HG03108 (cell line): ENCODE results near the gene CST6.
"Not testable (repeated sequence)": the region's sequence is repeated elsewhere in the genome, so short reads cannot be mapped to it uniquely, and the experiment has no call there.

ENCODE experiments used
- ATAC-seq: cut with Tn5 transposase; IDR thresholded peaks from one replicate; pipeline ENCODE4 v1.9.1; 2021; ENCODE audit warnings: moderate library complexity; ENCODE audit not compliant: unreplicated experiment

CST6 gene

DNA sequence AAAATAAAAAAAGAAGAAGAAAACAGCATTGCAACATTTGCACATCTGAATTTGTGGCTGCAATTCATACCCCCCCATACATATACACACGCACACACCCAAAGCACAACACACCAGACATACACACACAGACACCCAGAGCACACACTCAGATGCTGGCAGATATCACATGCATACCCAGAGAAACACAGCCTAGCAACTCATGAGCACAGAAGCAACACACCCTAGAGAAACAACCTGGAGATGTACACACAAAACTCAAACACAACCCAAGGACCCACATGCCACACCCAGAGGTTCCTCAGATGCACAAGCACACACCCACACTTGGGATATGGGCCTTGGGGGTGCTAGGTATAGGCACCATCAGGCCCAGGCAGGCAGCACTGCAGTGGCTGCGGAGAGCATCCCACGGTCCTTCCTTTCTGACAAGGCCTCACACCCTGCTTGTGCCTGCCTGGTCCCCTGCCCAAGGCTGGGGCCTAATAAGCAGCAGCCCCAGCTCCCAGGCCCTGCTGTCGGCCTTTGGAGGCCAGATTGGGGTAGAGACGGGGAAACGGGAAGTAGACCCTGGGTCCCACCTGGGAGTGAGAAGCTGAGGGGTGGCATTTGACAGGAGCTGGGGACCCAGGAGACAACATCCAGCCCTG, 3.1 kb downstream of the CST6 start:
- no peak for ATAC-seq

DNA sequence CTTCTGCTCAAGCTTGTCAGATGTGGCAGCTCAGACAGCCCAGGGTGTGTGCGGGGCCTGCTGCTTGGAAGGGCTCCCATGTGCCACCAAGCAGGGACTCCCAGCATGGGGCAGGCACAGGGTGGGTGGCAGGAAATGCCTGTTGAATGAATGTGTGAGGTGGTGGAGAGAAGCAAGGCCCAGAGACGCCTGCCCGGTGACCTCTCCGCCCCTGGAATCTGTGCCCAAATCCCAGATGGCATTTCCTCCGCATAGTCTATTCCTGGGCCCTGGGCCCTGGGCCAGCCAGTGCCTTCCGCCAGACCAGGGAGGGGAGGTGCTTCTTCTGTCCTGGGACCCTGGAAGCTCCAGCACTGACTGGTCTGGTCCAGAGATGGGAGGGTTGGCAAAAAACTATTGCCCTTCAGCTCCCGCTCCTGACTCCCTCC, 3.7 kb downstream of the CST6 start:
- no peak for ATAC-seq

DNA sequence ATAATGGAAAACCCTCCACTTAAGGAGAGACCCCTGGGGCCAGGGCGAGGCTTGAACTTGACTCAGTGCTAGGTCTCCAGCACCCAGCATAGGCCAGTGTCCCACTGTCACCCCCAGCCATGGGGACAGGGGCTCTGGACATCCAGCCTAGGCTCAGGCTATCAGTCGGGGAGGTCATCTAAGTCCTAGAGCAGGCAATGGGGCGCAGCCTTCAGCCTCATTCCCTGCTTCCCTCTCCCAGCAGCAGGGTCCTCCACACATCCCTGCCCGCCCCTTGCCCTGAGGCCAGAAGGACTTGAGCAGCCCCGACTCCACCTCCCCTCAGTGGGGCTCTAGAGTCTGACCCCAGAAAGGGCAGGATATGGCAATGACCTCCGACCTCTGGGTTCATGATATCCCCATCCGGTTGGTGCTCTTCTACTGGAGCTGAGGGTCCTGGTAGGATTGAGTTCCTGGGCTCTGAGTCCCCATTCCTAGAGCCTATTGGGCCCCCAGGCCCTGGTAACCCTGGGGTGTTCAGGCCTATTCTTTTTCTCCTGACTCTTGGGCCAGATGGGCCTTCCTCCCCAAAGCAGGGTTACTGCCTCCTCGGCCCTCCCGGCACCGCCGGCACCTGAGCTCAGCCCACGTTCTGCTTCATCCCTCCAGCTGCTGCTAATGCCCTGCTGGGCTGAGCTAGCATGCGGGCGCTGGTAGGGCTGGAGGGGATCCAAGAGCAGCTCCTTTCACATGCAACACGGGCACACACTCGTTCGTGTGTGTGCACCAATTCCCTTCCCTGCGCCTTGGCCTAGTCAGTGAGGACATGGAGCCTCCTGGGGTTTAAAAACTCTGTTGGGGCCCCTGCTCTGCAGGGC, 4.4 kb downstream of the CST6 start:
- no peak for ATAC-seq

DNA sequence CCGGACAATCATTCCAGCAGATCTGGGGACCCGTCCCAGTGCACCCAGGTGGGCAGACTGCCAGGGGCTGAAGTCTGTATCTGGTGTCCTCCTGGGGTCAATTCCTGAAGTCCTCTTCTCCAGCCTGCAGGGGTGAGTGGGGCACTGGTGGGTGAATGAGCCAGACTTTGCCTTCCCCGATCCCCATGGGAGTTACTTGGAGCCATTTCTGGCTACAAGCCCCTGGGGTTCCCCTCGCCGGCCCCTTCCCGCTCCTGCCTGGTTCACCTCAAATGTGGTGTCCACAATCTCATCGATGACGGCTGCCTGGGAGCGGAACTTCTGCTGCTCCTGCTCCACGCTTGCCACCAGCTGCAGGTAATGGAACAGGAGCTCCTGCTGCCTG, 5.0 kb downstream of the CST6 start:
- ATAC-seq: no peak

DNA sequence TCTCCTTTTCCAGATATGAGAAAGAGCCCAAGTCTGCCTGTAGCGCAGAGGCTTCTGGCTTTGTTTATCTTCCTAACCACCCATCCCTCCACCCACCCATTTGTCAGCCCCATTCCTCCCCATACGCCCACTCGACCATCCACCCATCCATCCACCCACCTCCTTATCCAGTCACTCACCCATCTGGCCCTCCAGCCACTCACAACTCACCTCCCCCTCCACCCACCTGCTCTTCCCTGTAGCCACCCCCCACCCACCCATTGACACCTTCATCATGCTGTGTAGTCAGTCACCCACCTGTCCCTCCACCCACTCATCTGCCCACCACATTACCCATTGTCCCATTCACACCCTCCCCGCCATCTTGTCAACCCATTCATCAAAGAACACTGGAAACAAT, 5.5 kb downstream of the CST6 start:
- no peak for ATAC-seq

DNA sequence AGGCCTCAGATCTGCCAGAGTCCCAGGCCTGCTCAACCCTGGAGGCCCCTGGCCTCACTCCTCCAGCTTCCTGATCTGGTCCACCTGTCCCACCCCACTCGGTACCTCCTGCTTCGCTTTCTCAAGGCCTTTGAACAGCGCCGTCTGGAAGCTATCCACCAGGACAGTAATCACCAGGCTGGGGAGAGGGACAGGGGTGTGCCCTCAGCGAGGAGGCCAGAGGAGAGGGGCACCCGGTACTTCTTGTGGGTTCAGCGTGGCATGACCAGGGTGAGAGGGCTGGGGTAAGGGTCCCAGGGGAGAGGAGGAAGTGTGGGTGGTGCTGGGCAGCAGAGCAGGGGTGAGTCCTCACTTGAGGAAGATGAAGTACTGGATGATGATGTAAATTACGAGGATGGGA, 8.4 kb downstream of the CST6 start:
- no peak for ATAC-seq

DNA sequence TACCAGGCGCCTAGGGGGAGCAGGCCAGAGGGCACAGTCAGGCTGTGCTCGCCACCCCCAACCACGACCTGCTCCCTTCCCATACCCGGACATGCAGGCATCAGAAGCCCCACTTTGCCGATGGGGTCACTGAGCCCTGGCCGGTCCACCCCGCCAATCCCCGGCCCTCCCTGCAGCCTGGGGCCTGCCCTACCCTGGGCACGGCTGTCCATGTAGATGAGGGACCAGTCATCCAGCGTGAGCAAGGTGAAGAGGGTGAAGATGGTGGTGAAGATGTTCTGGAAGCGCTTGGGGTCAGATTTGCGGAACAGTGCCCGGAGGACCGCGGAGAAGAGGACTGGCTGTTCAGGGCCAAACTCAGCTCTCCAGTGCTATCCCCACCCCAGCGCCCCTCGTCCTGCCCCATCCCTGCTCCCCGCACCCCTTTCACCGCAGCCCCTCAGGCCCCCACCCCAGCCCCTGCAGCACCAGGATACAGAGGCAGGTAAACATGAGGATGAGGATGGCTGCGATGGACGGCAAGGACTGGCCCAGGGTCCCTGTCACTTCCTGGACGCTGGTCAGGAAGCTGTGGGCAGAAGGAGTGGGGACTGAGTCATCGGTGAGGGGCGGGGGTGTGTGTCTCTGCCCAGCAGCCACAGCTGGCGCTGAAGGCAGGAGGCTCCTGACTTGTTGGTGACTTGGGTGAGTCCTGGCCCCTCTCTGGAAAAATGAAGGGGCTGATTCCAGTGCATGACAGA, 9.0 kb downstream of the CST6 start:
- no peak for ATAC-seq

DNA sequence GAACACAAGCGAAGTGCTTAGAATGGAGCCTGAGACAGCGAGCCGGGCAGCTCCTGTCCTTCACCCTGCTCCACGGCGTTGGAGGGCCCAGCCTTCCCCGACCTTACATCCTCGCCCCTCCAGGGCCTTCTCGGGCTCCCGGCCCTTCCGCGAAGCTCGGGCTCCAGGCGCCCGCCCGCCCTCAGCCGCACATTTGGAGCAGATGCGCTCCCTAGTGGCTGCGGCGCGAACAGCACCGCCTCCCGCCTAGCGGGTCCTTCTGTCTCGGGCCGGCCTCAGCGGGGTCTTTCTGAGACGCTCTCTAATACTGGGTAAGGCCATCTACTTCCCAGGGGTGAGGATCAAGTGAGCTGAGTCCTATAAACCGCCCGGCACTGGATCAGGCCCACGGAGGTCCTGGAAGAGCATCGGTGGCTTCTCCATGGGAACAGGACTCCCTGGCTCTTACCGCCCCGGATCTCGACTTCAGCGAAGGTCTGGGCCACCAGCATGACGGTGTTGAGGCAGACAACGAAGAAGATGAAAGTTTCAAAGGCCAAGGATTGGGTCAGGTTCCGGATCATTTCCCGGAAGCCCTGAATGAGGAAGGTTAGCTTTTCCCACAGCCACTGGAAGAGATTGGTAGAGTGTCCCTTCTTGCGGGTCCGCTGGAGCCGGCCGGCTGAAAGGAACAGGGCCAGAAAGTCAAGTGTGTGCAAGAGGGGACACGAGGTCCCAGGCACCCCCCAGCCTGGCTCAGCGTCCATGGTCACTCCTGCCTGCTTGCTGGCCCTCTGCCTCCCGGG, 10.8 kb downstream of the CST6 start:
- no peak for ATAC-seq

DNA sequence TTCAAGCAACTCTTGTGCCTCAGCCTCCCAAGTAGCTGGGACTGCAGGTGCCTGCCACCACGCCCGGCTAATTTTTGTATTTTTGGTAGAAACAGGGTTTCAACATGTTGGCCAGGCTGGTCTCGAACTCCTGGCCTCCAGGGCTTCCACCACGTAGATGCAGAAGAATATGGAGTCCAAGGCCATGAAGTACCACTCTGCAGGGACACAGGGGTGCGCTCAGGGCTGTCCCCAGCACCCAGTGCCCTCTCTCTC, 11.3 kb downstream of the CST6 start:
- not testable (repeated sequence) for ATAC-seq

DNA sequence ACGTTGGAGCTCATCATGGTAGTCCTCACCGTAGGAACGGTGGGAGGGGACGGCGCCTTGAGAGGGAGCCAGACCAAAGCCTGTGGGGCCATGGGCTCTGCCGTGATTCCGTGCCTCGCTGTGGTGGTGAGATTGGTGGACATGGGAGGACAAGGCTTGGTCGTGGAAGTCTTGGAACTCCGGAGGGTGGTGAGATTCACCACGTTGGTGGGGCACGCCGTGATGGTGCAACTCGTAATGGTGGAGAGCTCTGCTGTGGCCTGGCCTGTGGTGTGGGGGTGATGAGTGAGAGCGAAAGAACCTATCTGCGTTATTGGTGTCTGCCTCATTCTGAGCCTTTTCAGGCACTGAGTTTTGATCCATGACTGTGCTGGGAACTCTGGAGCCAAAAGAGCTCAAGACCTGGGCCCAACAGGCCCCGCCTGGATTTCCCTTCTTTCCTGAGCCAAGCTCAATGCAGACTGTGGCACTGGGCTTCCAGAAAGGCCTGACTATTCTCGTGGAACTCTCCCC, 14.3 kb downstream of the CST6 start, which contains the start of gene CATSPER1:
TSS of gene CATSPER1 (minus strand) at position 463 of the 513 bp plus-strand sequence. CDS start at position 363, 100 bp downstream.
- ATAC-seq: no peak

DNA sequence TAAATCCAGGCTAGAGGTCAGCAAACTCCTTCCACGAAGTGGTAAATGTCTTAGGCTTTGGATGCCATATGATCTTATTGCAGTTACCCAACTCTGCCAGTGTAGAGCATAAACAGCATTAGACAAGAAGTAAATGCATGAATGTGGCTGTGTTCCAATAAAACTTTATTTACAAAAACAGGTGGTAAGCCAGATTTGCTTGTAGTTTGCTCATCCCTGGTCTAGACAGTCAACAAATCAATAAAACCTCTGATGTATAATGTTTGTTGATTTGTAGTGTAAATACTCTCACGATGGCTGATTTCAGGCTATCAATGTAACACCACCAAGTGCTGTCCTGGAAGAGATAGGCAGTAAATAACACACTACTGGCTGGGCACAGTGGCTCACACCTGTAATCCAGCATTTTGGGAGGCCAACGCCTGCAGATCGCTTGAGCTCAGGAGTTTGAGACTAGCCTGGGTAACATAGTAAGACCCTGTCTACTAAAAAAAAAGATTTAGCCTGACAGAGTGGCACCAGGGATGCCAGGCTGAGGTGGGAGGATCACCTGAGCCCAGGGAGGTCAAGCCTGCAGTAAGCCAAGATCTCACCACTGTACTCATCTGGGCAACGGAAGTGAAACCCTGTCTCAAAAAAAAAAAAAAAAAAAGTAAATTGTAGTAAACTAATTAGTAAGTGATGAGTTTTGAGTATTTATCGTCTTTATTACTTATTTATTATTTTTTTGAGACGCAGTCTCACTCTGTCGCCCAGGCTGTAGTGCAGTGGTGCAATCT, 21.3 kb downstream of the CST6 start:
- no peak for ATAC-seq

DNA sequence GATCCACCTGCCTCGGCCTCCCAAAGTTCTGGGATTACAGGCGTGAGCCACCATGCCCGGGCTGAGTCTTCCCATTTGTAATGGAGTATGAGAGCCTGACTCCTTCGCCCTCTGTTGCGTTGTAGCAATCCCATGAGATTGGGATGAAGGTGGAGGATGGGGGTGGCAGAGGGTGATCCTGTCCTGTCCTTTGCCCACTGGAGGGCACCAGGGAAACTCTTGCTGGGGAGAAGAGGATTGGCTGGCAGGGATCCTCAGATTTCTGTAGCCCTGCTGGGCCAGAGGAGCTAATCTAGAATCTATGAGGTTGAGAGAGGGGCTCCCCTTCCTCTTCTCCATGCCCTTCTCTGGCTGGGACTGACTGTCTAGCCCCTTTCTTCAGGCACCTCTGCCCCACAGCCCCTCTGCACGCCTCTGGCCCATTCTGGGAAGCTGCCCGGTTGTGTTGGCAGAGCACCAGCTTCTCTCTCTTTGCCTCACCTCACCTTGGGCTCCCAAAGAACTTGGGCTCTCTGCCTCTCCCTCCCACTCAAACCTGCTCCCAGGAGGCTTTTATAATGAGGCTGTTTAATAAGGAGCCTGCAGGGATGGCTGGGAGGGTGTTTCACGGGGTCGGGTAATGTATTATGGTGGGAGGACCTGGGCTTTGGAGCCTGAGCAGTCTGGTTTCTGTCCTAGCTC, 24.0 kb downstream of the CST6 start:
- no peak for ATAC-seq

DNA sequence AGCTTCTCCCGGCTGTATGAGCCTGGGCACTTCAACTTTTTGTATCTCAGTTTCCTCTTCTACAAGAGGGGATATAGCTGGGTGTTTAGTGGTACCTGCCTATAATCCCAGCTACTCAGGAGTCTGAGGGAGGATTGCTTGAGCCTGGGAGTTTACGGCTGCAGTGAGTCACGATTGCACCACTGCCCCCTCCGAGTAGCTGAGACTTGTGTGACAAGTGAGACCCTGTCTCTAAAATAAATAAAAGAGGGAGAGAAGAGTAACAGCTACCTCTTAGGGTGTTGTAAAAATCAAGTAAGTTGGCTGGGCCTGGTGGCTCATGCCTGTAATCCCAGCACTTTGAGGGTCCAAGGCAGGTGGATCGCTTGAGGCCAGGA, 24.5 kb downstream of the CST6 start:
- ATAC-seq: no peak

DNA sequence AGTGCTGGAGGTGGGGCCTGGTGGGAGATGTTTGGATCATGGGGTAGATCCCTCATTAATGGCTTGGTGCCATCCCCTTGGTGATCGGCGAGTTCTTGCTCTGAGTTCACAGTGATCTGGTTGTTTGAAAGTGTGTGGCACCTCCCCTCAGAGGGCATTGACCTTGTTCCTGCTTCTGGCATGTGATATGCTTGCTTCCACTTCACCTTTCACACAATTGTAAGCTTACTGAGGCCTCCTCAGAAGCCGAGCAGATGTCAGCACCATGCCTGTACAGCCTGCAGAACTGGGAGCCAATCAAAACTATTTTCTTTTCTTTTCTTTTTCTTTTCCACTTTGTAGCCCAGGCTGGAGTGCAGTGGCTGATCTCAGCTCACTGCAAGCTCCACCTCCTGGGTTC, 25.5 kb downstream of the CST6 start:
- ATAC-seq: no peak

DNA sequence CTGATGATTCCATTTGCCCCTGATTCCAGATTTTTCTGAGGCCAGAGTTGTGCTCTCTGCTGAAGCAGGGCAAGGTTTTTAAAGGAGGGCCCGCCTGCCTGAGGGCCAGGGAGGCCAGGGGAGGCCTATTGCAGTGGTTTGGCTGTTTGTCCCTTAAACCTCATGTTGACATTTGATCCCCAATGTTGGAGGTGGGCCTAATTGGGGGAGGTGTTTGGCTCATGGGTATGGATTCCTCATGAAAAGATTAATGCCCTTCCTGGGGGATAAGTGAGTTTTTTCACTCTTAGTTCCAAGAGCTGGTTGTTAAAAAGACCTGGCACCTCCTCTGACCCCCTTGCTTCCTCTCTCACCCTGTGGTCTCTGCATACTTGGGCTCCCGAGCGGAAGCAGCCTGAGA, 28.0 kb downstream of the CST6 start:
- no peak for ATAC-seq

DNA sequence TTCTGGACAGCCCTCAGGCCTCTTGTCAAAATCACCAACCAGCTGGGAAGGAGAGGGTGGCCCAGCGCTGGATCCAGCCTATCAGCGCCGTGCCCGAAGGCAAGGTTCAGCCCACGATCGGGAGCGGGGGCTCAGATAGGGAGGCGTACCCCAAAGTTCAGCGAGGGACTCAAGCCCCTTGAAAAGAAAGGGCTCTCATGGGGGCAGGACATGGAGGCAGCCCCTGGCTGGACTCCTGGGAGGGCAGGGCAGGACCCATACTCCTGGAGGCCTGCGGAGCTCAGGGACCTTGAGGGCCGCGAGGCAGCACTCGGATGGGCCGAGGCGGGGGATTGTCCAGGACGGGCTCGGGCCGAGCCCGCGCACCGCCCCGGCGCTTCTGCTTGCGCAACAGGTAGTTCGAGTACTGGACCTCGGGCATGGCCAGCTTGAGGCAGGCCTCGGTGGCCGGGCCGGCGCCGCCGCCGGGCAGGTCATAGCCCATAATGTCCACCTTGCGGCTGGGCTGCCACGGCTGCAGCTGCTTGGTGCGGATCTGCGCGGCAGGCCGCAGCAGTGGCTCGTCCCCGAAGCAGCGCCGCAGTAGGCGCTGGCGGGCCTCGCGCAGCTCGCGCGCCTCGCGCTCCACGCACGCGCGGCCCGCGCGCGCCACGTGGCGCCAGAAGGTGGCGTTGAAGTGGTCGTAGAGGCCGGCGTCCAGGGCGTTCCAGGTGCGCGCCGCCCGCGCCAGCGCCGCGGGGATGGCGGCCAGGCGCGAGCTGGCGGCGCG, 30.6 kb downstream of the CST6 start:
- ATAC-seq: no peak

DNA sequence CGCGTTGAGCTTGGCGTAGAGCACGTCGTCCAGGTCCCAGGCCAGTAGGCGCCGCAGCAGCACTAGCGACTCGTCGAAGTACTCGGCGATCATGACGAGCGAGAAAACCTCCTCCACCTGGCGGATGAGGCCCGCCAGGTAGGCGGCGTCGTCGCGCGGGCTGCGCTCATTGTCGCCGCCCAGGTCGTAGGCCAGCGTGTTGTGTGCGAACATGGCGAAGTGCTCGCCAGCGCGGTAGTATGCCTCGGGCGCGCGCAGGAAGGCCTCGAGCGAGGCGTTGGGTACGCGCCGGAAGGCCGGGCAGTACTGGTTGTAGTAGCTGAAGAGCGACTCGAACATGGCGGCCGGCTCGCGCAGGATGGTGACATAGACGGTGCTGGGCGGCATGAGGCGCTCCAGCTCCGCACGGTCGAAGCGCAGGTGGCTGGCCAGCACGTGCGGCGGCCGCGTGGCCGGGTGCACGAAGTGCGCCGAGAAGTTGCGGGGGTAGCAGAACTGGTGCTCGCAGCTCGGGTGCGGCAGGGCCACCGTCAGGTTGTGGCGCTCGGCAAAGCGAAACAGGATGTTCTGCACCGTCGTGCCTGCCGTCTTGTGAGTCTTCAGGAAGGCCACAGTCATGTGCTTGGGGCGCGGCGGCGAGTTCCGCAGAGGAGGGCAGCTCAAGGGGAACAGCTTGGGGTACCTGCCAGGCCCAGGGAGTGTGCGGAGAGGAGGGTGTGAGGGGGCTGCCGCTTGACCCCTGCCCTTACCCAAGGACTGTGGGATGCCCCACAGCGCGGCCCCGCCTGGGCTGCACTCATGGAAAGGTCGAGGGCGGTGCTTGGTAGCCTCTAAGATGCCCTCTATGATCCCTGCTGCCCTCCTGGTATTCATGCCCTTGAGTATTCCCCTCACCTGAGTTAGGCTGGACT, 31.4 kb downstream of the CST6 start:
- no peak for ATAC-seq

DNA sequence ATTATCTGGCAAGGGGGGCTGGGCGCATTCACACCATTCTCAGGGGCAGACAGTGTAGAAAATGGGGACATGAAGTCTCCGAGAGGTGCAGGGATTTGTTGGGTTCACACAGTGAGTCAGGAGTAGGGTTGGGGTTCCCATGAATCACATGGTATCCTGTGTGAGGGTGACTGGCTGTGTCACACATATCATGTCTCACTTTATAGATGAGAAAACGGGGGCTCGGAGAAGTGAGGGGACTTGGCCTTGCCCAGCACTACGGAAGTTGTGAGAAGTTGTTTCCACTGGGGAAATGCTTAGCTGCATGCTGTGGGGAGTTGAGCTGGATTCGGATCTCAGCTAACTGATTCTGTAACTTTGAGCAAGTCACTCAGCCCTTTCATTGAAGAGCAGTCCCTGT, 32.9 kb downstream of the CST6 start:
- ATAC-seq: no peak
